Stimulated activated CD8-positive, alpha-beta memory T cell treated with anti-CD3 and anti-CD28 coated beads, Interleukin-12 subunit alpha, Interleukin-12 subunit beta, amount 100 ng/mL, for 1 hour (primary cell): ENCODE results near the gene PLA1A.
"Not testable (repeated sequence)": the region's sequence is repeated elsewhere in the genome, so short reads cannot be mapped to it uniquely, and the experiment has no call there.

ENCODE experiments used
- DNase-seq: peaks from one replicate; pipeline ENCODE4 v3.0.0-alpha.2; 2020; ENCODE audit warnings: low read depth

Gene PLA1A

DNA sequence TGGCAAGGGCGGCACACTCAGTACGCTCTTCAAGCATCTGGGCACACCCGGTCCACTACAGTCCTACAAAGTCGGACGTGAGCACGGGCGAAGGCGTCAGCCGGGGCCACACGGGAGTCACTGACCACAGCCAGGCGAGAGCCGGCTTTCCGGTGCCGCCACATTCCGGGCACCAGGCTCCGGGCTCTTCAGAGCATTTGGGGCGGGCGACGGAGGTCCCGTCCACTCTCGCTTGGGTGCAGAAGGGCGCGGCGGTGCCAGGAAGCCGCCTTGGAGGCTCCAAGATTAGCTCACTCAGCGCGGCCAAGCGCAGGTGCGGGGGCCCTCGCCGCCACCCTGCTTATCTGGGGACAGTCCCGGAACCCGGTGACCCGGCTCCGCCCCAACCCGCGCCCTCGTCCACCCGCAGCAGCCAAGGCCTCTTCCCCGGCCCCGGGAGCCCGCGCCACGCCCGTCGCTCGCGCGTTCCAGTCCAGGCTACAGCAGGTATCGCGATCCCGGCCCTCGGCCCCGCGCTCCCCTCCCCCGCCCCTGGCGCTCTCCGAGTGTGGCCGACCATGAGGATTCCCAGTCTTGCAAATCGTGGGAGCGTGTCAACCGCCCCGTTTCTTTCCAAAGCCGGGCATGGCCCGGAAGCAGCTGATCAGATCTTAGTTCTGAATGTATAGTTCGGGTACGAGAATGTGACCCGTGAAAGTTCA lies 18.2 kb upstream of the PLA1A start, which contains the start of gene ADPRH:
Gene ADPRH (plus strand): TSS at position 127 of the 701 bp plus-strand sequence. CDS start 2,678 bp downstream, outside the sequence.
- no peak for DNase-seq

DNA sequence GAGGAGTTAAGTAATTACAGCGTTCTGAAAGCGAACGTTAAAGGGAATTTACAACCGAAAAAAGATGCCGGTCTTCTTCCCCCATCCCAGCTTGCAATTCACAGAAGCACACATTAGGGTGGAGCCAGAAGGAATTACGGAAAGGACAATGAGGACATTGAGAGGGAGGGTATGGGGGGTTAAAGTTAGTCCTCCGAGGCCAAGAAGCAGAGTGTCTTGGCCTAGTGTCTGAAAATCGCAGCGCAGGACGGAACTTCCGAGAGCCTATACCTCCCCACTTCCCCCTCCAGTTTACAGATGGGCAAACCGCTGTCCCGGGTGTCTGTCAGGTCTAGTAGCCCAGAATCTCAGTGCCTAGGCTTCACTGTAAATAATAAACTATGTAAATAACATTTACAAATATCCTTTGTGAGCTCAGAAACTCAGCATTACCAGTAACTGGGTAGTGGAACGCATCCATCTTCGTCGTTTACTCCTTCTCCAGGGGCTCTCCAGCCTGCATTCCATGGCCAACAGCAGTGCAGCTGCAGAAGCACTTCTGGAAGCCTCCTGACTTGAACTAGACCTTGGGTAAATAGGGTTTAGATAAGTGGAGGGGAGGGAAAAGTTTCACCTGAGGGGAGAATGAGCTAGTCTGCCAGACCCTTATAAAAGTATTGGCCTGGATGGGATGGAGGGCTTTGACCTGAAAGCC lies 17.5 kb upstream of the PLA1A start:
- DNase-seq = no peak

DNA sequence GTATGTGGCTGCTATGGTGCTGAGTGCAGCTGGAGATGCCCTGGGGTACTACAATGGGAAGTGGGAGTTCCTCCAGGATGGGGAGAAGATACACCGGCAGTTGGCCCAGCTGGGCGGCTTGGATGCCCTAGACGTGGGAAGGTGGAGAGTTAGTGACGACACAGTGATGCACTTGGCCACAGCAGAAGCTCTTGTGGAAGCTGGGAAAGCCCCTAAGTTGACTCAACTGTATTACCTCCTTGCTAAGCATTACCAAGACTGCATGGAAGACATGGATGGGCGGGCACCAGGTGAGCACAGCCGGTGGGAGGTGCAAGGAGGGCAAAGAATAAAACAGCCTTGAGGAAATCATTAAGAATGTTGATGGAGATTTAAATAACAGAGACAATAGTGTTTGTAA lies 15.5 kb upstream of the PLA1A start:
- no peak for DNase-seq

DNA sequence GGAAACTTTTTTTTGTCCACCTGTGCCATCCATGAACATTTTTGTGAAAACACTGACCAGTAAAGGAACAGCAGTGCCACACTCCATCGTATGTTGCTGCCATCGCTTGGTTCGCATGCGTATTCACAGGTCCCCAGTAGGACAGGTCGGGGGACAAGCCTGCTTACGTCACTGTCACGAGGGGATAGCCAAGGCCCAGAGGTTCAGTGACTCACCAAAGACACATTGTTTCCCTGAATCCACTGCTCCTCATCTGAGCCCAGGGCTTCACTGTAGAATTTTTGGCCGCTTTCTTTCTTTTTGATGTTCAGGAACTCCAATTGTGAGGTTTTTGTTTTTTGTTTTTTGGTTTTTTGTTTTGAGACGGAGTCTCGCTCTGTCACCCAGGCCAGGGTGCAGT lies 12.5 kb upstream of the PLA1A start:
- no peak for DNase-seq

DNA sequence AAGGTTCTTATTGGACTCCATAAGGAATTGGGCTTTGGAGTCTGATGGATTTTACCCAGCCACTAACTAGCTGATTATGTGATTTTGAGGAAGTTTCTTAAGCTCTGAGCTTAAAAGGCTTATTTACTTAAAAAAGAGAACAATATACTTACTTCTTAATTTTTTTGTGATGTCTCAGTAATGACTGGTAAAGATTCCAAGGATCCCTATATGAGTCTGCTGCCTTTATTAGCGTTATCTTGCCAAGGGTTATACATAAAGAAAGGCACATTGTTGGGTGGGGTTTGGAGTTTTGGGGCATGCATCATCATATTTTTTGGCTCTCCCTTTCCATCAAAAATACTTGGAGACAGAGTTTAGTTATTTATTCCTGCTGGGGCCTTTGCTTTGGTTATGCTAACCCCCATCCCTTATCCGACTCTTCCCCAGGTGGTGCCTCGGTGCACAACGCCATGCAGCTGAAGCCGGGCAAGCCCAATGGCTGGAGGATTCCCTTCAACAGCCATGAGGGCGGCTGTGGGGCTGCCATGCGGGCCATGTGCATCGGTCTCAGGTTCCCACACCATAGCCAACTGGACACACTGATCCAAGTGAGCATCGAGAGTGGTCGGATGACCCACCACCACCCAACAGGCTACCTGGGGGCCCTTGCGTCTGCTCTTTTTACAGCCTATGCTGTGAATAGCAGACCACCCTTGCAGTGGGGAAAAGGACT lies 11.7 kb upstream of the PLA1A start:
- DNase-seq = no peak

DNA sequence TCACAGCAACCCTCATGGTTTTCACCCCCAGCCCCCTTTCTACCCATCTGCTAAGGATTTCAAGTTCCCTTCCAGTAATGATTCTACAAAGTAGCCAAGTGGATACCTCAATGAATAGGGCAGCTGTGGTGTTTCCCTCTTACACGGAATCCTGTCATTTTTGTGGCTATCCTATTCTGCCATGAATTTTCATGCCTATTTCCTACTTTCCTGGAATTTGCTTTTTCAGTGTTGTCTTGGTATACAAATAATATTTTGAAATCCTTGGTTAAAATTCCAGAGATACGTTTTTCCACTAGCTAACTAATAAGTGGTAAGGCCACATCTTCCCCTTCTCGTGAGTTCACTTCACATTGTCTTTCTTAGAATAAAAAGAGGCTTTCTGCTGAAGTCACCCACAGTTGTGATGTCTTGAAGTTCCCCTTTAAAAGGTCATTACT lies 10.9 kb upstream of the PLA1A start:
- no peak for DNase-seq

DNA sequence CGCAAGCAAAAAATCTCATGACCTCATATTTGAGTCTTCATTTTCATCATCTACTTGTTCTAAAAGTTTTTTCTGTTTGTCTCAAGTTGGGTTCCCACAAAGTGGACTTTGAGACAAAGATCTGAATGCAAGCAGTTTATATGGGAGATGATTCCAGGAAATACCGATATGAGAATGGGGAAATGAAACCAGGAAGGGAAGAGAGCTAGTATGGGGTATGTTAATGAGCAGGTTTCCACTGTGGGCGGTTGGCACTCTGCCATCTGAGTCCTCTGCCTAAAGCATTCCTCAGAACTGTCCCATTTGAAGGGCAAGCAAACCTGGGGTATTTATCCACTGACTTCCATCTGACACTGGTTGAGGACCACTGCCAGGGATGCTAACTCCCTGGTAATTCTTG lies 9.6 kb upstream of the PLA1A start:
- DNase-seq = no peak

DNA sequence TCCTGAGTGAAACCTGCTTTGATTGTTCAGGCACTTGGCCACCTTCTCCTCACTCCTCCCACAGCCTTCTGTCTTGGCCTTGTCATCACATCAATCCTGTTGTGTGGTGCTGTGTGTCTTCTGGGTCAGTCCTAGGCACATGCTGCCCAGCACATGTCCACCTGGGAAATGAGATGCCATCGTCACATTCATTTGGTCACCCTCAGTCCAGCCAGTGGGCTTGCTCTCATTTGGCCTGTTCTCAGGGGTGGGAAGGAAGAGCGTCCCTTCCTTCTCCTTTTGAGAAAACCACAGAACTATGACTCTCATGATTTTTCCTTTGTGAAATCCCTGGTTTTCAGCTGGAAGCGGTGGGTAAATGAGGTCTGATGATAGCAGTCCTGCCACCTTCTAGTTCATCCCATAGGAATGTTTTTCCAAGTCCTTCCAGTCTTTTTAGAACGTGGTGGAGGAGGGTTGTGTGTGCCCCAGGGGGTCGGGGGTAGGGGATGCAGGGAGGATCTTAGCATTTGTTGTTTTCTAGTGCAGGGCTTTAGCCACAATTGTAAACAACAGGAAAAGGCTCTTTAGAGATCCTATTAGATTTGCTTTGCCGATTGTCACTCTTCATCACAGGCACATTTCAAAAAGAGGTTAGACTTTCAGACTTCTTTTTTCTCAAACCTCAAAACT lies 8.4 kb upstream of the PLA1A start:
- DNase-seq = no peak

DNA sequence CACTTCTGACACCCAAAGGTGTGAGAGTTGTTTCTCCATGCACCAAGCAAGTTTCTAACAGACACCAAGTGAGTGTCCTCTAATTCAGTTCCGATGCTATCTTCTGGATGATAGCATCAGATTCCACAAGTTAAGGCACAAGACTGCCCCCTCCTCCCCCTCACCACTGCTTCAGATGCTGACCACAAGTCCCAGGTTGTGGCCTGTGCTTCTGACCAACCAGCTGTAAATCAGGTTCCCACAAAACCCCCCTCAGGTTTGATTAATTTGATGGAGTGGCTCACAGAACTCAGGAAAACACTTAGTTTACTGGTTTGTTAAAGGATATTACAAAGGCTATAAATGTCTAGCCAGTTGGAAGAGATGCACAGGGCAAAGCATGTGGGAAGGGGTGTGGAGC lies 7.0 kb upstream of the PLA1A start:
- no peak for DNase-seq

DNA sequence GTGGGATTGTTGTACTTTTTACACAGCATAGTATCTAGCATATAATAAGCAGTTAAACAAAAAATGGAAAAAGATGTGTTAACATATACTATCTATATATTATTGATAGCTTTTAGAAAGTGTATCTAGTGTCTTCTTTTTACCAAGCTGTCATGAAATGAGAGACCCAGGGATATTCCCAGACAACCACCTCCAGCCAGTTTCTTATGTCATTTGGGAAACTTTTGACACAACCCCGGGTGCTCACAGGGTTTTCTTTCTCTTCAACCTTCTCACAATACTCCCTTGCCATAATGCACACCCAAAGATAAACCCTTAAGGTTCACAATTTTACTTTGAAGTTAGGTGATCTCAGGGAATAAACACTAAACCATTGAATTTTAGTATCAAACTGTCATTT lies 4.8 kb upstream of the PLA1A start:
- no peak for DNase-seq

DNA sequence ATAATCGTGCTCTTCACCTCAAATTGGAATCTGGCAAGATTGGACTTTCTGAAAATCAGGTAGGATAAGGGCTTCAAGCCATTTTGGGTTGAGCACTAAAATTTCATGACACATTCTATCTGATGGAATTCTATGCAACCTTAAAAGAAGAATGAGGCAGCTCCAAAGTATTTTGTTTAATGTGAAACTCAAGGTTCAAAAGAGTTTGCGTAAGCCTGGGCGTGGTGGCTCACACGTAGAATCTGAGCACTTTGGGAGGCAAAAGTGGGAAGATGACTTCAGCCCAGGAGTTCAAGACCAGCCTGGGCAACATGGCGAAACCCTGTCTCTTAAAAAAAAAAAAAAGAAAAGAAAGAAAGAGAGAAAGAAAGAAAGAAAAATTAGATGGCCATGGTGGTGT lies 3.6 kb upstream of the PLA1A start:
- no peak for DNase-seq

DNA sequence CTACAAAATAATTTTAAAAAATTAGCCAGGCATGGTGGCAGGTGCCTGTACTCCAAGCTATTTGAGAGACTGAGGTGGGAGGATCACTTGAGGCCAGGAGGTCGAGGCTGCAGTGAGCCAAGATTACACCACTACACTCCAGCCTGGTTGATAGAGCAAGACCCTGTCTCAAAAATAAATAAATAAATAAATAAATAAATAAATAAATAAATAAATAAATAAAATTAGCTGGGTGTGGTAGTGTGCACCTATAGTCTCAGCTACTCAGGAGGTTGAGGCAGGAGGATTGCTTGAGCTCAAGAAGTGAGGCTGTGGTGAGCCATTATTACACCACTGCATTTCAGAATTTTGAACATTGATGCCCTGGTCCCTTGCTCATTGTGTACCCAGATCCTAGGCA lies 2.8 kb upstream of the PLA1A start:
- not testable (repeated sequence) for DNase-seq

DNA sequence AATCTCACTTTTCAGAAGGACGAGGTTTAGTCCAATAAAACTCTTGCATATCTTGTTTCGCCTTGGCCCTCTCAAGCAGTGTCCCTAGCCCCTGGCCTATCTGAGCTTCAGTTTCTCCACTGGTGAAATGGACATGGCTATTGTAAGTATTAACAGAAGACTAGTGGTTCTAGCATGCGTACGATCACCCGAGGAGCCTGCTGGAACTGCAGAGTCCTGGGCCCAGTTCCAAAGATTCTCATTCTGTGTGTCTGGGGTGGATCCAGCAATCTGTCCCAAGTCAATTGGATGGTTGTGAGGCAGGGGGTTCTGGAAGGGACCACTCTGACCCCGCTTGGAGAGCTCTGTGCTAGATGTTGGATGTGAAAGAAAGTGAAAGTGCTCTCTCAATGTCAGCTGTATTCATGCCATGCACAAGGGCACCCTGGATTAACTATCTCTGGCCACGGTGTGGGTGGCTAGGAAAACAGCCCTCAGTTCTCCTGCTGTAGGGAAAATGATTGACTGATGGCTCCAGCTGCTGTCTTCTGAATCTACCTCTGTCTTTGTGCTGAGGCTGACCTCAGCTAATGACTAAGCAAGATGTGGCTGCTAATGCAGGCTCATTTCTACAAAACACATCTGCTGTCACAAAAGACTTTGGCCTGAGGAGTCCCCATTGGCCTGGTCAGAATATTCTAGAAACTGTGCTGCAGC lies 1.9 kb upstream of the PLA1A start:
- DNase-seq = no peak

DNA sequence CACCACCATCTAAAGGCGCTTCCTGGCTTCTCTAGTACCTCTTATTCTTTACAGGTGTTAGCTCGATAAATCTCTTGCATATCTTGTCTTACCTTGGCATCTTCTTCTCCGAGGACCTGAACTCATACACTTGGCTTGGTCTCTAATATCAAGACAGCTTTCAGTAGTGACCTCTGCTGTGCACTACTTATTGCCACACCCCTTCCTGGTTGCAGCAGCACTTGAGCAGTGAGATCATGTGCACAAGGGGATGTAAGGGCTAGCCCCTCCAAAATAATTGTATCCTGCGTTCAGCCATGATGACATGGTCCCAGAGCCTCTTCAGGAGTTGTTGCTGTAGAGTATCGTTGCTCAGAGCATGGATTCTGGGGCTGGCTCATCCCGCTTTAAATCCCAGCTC lies 1.3 kb upstream of the PLA1A start:
- DNase-seq = no peak

DNA sequence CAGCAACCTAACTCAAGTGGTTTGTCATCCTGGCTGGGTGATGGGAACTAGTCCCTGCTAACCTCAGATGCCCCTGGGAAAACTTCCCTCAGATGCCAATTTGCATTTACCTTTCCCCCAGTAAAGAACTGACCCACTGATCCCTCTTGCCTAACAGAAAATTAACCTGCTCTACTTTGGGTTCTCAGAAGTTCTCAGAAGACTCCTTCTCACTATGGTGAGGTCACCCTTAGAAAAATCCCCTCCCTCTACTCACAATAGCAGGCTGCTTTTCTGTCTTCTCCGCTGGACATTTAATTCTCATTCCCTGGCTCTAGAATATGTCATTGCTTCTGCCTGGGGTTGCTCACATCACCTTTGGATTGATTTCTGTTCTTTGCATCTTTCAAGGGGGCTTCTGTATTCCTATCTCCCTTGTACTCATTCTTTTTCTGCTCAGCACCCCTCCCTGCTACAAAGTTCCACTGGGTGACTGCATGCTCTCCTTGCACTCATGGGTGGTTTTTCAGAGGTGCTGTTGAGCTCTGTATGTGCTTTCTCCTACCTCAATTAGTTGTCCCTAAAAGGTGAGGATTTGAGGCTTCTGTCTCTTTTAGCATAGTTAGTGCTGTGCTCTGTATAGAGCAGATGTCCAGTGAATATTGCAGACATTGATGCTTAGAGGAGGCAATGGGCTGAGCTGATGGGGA lies 869 bp downstream of the PLA1A start:
- DNase-seq = no peak

DNA sequence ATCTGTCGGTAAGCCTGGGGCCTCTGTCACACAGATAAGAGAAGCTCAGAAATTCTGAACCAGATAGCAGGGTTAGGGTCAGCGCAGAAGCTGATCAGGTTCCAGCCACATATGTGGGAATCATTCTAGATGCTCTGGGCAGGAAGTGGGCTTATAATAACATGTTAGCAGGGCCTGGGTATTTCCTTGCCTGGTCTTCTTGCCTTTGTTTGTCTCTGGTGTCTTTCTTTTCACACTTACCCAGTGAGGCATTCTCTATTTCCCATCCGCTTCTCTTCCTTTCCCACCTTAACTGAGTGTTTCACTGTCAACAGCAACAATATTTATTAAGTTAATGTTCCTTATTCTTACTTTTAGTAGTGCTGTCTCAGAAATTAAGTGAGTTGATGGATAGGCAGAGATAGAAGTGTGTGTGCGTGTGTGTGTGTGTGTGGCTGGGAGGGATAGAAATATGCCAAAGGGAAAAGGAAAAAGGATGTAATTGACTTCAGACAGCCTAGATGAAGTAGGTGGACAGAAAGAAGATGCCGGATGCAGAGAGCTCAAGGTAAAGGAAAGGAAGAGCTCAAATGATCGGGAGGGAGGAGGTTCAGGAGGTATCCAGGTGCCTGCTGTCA lies 2.0 kb downstream of the PLA1A start:
- no peak for DNase-seq

DNA sequence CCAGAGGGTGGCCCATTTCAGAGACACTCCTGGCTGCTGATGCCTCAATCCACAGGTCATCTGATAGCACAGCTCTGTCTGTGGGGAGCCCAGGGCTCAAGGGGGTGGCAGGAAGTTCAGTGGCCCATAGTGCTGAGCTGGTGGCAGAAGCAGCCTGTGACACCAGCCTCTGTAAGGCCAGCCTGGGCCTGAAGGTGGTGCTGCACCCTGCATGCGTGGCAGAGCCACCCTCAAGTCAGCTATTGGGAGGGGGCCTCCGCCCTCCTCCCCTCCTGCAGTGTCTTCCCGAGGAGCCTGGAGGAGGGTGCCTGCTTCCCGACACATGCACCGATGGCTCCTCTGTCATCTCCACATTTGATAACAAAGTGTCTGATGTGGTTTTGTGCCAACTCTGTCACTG lies 3.0 kb downstream of the PLA1A start:
- DNase-seq = no peak

DNA sequence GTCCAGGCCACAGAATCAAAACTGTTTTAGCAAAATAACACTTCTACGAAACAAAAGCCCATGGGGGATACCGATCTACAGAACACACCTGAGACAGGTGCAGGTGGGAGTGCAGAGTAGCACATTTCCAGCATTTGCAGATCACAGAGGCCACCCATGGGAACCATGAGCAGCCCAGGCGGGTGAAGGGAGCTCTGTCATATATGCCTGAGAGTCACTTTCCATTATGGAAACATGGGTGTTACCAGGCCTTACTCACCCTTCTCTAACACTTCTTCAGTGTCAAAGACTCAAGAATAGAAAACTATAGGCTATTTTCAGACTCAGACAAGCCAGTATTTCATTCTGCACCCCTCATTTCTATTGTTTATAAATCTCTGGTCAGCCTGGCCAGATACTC lies 3.5 kb downstream of the PLA1A start:
- no peak for DNase-seq

DNA sequence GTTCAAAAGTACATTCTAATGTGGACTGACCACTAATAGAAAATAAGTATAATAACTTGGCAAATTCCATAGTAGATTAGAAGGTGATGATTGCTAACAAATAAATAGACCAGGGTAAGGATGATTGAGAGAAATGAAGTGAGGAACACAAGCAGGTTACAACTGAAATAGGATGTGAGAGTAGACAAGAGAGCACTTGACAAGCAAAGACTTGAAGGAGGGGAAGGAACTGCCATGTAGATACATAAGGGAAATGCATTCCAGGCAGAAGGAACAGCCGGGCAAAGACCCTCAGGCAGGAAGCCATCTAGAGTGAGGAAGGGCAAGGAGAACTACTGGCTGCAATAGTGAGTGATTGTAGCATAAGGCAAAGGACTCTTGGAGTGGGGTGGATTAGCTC lies 5.0 kb downstream of the PLA1A start:
- DNase-seq = no peak

DNA sequence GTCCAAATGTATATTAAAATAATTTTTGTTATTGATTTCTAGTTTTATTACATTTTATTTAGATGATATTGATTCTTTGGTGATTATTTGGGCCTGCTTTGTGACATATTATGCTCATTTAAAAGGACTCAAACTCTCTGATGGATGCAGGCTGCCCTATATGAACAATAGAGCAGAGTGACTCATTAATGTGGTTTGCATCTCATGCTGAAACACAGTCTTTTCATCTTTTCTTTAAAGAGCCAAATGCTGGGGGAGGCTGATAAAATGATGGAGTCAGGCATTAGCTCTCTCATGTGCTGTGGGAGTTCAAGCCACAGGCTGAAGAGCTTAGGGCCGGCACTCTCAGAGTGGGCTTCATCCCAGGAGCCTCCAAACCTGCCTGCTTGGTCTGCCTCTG lies 7.2 kb downstream of the PLA1A start:
- DNase-seq = no peak

DNA sequence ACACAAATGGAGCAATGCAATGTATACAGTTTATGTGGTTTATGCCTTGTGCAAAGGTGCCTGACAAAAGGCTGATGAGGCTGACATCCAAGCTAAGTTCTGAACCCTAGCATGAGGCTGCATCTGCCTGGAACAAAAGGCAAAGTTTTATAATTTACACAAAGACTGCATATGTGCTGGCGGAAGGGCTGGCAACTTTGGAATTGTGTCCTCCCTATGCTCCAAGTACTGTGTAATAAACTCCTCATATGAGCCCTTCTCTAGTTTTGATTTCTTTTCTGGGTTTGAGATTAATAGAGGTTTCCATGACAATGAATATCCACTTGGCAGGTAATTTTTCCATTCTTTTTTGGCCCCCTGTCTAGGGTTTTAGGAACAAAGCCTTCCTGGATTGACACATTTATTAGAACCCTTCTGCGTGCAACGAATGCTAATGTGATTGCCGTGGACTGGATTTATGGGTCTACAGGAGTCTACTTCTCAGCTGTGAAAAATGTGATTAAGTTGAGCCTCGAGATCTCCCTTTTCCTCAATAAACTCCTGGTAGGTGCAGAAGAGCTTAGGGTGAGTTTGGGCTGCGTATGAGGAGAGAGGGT lies 10.8 kb downstream of the PLA1A start:
- no peak for DNase-seq
